ENCODE measurements around the gene SCIN.

The SCIN gene

GRCh38 chr7:12570168-12570533 is 369 bp upstream of the SCIN start:
- no peak for TF ChIP-seq CTCF (IDR thresholded peaks at IDR 0.05; ENCODE audit: low read depth, low read length)
- H3K4me3 ChIP-seq (ENCODE audit: low read depth, low read length), result peak overlapping the region; percentile 56

GRCh38 chr7:12571691-12572090 is 1.2 kb downstream of the SCIN start:
- no peak for TF ChIP-seq CTCF (IDR thresholded peaks at IDR 0.05; ENCODE audit: low read depth, low read length)
- no peak overlapping the region for H3K4me3 ChIP-seq (ENCODE audit: low read depth, low read length)

- no peak for TF ChIP-seq CTCF (IDR thresholded peaks at IDR 0.05; ENCODE audit: low read depth, low read length)
- no peak overlapping the region for H3K4me3 ChIP-seq (ENCODE audit: low read depth, low read length)
Observed at GRCh38 chr7:12572941-12573575, 2.5 kb downstream of the SCIN start.

- H3K4me3 ChIP-seq (ENCODE audit: low read depth, low read length), result no peak overlapping the region
- no peak for TF ChIP-seq CTCF (IDR thresholded peaks at IDR 0.05; ENCODE audit: low read depth, low read length)
Observed at GRCh38 chr7:12573885-12574284, 3.4 kb downstream of the SCIN start.

- no peak overlapping the region for H3K4me3 ChIP-seq (ENCODE audit: low read depth, low read length)
- no peak for TF ChIP-seq CTCF (IDR thresholded peaks at IDR 0.05; ENCODE audit: low read depth, low read length)
Observed at GRCh38 chr7:12578930-12579640, 8.6 kb downstream of the SCIN start.

- no peak overlapping the region for H3K4me3 ChIP-seq (ENCODE audit: low read depth, low read length)
- no peak for TF ChIP-seq CTCF (IDR thresholded peaks at IDR 0.05; ENCODE audit: low read depth, low read length)
Observed at GRCh38 chr7:12581897-12582296, 11.4 kb downstream of the SCIN start.

GRCh38 chr7:12582362-12582761 is 11.8 kb downstream of the SCIN start:
- no peak overlapping the region for H3K4me3 ChIP-seq (ENCODE audit: low read depth, low read length)
- TF ChIP-seq CTCF (IDR thresholded peaks at IDR 0.05; ENCODE audit: low read depth, low read length), result no peak

All from WI38 (cell line).